HUES48 (cell line): ENCODE results near the gene ZBTB8B.
A peak's percentile ranks its signal among the peaks of the same experiment; 100 is the strongest.

Source experiments
- H3K27ac ChIP-seq: one replicate; pipeline ENCODE4 v1.7.0; 2013; ENCODE audit warnings: low read depth, low read length, inconsistent platforms
- H3K27me3 ChIP-seq: 2 replicates; pipeline ENCODE4 v1.6.1; 2013; ENCODE audit warnings: mild to moderate bottlenecking, low read length; ENCODE audit not compliant: control insufficient read depth, insufficient read depth
- H3K36me3 ChIP-seq: 2 replicates; pipeline ENCODE4 v1.6.1; 2013; ENCODE audit warnings: low read length; ENCODE audit not compliant: control insufficient read depth, insufficient read depth
- H3K4me1 ChIP-seq: 2 replicates; pipeline ENCODE4 v1.6.1; 2013; ENCODE audit warnings: mild to moderate bottlenecking, low read length; ENCODE audit not compliant: control insufficient read depth, insufficient read depth
- H3K4me3 ChIP-seq: 2 replicates; pipeline ENCODE4 v1.5.1; 2013; ENCODE audit warnings: mild to moderate bottlenecking, low read depth, low read length
- H3K9ac ChIP-seq: 2 replicates; pipeline ENCODE4 v1.6.1; 2013; ENCODE audit warnings: mild to moderate bottlenecking, low read depth, low read length, moderate library complexity
- H3K9me3 ChIP-seq: 2 replicates; pipeline ENCODE4 v1.6.1; 2013; ENCODE audit warnings: low read length; ENCODE audit not compliant: control insufficient read depth, insufficient read depth

ZBTB8B gene

DNA sequence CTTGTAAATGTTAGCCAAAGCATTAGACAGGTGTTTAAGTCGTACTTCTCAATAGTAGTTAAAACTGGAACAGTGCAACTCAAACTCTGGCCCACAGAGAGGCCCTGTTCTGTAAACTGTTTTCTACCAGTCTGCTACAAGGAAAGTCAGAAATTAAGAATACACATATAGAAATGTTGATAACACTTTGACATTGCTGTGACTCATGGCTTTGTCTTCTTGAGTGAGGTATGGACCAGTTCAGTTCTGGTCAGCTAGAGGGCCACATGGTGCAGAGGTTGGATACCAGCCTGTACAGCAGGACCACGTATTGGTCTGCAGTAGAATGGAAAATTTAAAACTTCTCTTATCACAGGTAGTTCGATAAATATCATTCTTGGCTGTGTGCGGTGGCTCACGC is 22.3 kb downstream of the ZBTB8B start:
- no peak overlapping the region for H3K27ac ChIP-seq
- H3K4me3 ChIP-seq, result no peak overlapping the region
- peaks cover 26% of the 10 kb centered on the region; the same call in 1 of the 2 replicates for H3K36me3 ChIP-seq
- H3K9me3 ChIP-seq, result no peaks in the 10 kb centered on the region
- no peak overlapping the region for H3K9ac ChIP-seq
- H3K4me1 ChIP-seq, result no peaks in the 10 kb centered on the region; the same call in 1 of the 2 replicates
- H3K27me3 ChIP-seq, result no peaks in the 10 kb centered on the region

DNA sequence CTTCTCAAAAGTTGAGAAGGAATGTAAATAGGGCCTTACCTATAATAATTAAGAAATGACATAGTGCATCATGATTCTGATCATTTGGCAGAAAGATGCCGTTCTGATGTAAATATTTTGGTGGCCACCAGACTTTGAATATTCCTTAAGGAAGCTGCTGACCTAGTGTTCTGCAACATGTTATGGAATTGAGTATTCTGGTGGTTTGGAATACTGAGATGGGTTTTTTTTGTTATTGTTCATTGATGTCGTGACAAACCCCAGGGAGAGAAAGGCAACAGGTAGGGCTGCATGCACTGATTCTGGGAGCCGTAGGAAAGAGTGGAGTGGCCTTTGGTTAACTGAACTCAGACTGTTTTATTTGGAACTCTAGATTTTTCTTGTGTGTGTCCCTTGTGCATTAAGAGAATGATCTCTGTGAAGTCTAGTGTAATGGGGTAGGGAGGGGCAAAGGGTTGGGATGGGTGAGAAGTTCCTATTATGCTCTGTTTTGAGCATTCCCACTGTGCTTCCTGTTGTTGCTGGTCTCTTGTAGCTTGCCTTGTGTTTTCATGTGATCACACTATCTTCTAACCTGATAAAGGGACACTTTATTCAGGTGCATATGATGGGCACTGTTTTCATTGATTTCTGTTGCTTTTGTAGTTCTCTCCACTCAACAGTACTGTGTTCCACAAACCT is 25.0 kb downstream of the ZBTB8B start:
- Histone ChIP-seq H3K36me3 (peaks cover 19% of the 10 kb centered on the region; the same call in 1 of the 2 replicates), H3K9ac (no peak overlapping the region), H3K9me3 (no peaks in the 10 kb centered on the region), H3K27me3 (no peaks in the 10 kb centered on the region), H3K4me3 (no peak overlapping the region), H3K27ac (no peak overlapping the region), H3K4me1 (no peaks in the 10 kb centered on the region; the same call in 1 of the 2 replicates)

DNA sequence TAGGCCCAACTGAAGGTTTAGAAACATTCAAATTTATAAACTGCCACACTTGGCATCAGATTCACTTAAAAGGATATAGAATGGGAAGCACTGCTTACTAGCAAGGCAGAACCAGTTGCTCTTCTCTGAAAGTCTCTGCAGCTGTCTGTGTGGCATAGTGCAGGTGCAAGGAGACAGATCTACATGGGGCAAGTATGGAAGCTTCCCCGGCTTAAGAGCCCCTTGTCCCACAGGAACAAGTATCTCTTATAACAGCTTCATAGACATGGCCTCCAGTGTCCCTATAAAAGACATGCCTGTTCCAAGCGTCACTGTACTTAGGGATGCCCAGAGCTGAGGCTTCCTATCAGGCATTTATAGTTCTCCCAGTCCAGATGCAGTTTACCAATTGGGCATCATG is 26.5 kb downstream of the ZBTB8B start:
- no peak overlapping the region for H3K9ac ChIP-seq
- H3K4me1 ChIP-seq, result no peaks in the 10 kb centered on the region; the same call in 1 of the 2 replicates
- no peaks in the 10 kb centered on the region for H3K9me3 ChIP-seq
- H3K27me3 ChIP-seq, result no peaks in the 10 kb centered on the region
- peaks cover 12% of the 10 kb centered on the region; the same call in 1 of the 2 replicates for H3K36me3 ChIP-seq
- no peak overlapping the region for H3K27ac ChIP-seq
- no peak overlapping the region for H3K4me3 ChIP-seq

DNA sequence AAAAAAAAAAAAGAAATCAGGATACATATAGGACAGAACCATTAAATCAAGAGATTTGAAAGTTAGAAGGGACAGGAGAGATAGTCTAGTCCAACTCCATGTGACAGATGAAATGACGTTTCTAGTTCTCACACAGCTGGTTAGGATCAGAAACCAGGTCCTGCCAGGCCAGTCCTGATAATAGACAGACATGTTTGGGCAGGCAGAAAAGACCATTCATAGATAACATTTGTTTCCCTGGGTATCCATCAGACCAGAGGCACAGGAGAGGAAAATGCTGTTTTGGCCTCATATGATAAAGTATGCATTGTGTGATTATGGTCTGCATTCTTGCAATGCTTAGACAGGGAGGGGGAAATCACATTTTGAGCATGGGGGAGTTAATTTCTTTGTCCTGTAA is 29.3 kb downstream of the ZBTB8B start:
- H3K27ac ChIP-seq, result no peak overlapping the region
- no peak overlapping the region for H3K9ac ChIP-seq
- no peaks in the 10 kb centered on the region for H3K9me3 ChIP-seq
- H3K27me3 ChIP-seq, result no peaks in the 10 kb centered on the region
- H3K36me3 ChIP-seq, result no peaks in the 10 kb centered on the region
- H3K4me1 ChIP-seq, result no peaks in the 10 kb centered on the region
- no peak overlapping the region for H3K4me3 ChIP-seq

GRCh38 chr1:32494711-32495337 is 30.0 kb downstream of the ZBTB8B start:
- Histone ChIP-seq H3K9ac (no peak overlapping the region), H3K27me3 (no peaks in the 10 kb centered on the region), H3K4me3 (no peak overlapping the region), H3K36me3 (no peaks in the 10 kb centered on the region), H3K9me3 (no peaks in the 10 kb centered on the region), H3K4me1 (no peaks in the 10 kb centered on the region), H3K27ac (no peak overlapping the region)

GRCh38 chr1:32496127-32496526 is 31.3 kb downstream of the ZBTB8B start:
- no peak overlapping the region for H3K4me3 ChIP-seq
- H3K9me3 ChIP-seq, result no peaks in the 10 kb centered on the region
- no peaks in the 10 kb centered on the region for H3K36me3 ChIP-seq
- H3K27me3 ChIP-seq, result no peaks in the 10 kb centered on the region
- no peak overlapping the region for H3K9ac ChIP-seq
- no peaks in the 10 kb centered on the region for H3K4me1 ChIP-seq
- H3K27ac ChIP-seq, result no peak overlapping the region

DNA sequence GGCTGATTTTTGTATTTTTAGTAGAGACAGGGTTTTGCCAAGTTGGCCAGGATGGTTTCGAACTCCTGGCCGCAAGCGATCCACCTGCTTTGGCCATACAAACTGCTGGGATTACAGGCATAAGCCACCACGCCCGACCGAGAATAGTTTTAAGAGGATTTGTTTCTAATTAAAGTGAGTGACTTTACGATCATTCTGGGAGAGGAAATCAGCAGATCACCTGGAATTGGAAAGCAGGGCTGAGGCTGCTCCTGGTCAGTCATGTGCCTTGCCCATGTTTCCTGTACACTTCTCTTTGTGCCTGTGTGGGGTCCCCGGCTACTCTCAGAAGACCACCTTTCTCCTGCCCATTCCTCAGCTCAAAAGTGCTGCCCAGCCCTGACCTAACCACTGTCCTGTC is 33.9 kb downstream of the ZBTB8B start:
- H3K4me1 ChIP-seq, result no peaks in the 10 kb centered on the region
- H3K36me3 ChIP-seq, result no peaks in the 10 kb centered on the region
- H3K9ac ChIP-seq, result no peak overlapping the region
- no peaks in the 10 kb centered on the region for H3K27me3 ChIP-seq
- H3K9me3 ChIP-seq, result no peaks in the 10 kb centered on the region
- H3K4me3 ChIP-seq, result no peak overlapping the region
- no peak overlapping the region for H3K27ac ChIP-seq

- Histone ChIP-seq H3K4me3 (peak overlapping the region; percentile 64), H3K36me3 (no peaks in the 10 kb centered on the region), H3K9ac (peak overlapping the region; percentile 92), H3K27ac (peak overlapping the region; percentile 94), H3K4me1 (no peaks in the 10 kb centered on the region), H3K9me3 (no peaks in the 10 kb centered on the region), H3K27me3 (no peaks in the 10 kb centered on the region)
Observed at GRCh38 chr1:32500387-32501209, 35.7 kb downstream of the ZBTB8B start.

- Histone ChIP-seq H3K27ac (no peak overlapping the region), H3K9ac (no peak overlapping the region), H3K9me3 (no peaks in the 10 kb centered on the region), H3K4me1 (no peaks in the 10 kb centered on the region), H3K27me3 (no peaks in the 10 kb centered on the region), H3K4me3 (no peak overlapping the region), H3K36me3 (no peaks in the 10 kb centered on the region)
Observed at GRCh38 chr1:32501865-32502264, 37.0 kb downstream of the ZBTB8B start.

GRCh38 chr1:32503153-32503552 is 38.3 kb downstream of the ZBTB8B start:
- H3K9me3 ChIP-seq, result no peaks in the 10 kb centered on the region
- H3K4me3 ChIP-seq, result no peak overlapping the region
- no peaks in the 10 kb centered on the region for H3K36me3 ChIP-seq
- no peaks in the 10 kb centered on the region for H3K4me1 ChIP-seq
- H3K9ac ChIP-seq, result no peak overlapping the region
- H3K27ac ChIP-seq, result no peak overlapping the region
- no peaks in the 10 kb centered on the region for H3K27me3 ChIP-seq

GRCh38 chr1:32507021-32507420 is 42.1 kb downstream of the ZBTB8B start:
- Histone ChIP-seq H3K27ac (no peak overlapping the region), H3K9ac (no peak overlapping the region), H3K9me3 (no peaks in the 10 kb centered on the region), H3K4me3 (no peak overlapping the region), H3K36me3 (no peaks in the 10 kb centered on the region), H3K27me3 (no peaks in the 10 kb centered on the region), H3K4me1 (no peaks in the 10 kb centered on the region)
